OCI-LY7 (cell line): ENCODE measurements around the gene OR8B12. TPM values are rescaled to one million over a fixed set of nuclear protein-coding genes. Genes with fewer than 3 reads are reported as not detected.

ENCODE experiments used
- BruUV-seq: library from RNA; stranded (reverse); fragments of 400-500 nt; replicated peaks from 2 replicates; lab custom pipeline; 2021; lab: Mats Ljungman, UMichigan
- CTCF ChIA-PET: fragments of 300-600 bp; sonication (Branson Sonifier 250); formaldehyde crosslinking; loops from one replicate; lab custom pipeline; 2022; ENCODE audit warnings: antibody characterized with exemption; ENCODE audit not compliant: unreplicated experiment; lab: Charles Lee
- POLR2A ChIA-PET: fragments of 300-600 bp; sonication (Branson Sonifier 250); formaldehyde crosslinking; loops from one replicate; lab custom pipeline; 2022; ENCODE audit warnings: antibody characterized with exemption; lab: Charles Lee
- DNase-seq: peaks from one replicate; pipeline ENCODE4 v3.0.0-alpha.2; 2015; ENCODE audit warnings: low spot score
- H2AFZ ChIP-seq: fragments of 200-600 bp; sonication (generic), shearing (Covaris generic); 2 replicates; pipeline ENCODE4 v1.6.1; 2014; ENCODE audit warnings: mild to moderate bottlenecking, antibody characterized with exemption, low read length, moderate library complexity
- H3K27ac ChIP-seq: fragments of 200-600 bp; sonication (generic); 2 replicates; pipeline ENCODE4 v1.5.1; 2014; ENCODE audit warnings: mixed run types, low read depth, mild to moderate bottlenecking, moderate library complexity, low read length, inconsistent platforms; ENCODE audit not compliant: poor library complexity, severe bottlenecking
- H3K36me3 ChIP-seq: fragments of 200-600 bp; sonication (generic); 2 replicates; pipeline ENCODE4 v1.6.1; 2014; ENCODE audit warnings: mild to moderate bottlenecking, antibody characterized with exemption, low read length, moderate library complexity, mixed read lengths; ENCODE audit not compliant: insufficient read depth
- H3K4me1 ChIP-seq: fragments of 200-600 bp; sonication (generic); 2 replicates; pipeline ENCODE4 v1.5.1; 2014; ENCODE audit warnings: mild to moderate bottlenecking, low read length; ENCODE audit not compliant: insufficient read depth, poor library complexity, severe bottlenecking
- H3K4me2 ChIP-seq: fragments of 200-600 bp; sonication (generic); 2 replicates; pipeline ENCODE4 v1.6.1; 2014; ENCODE audit warnings: mild to moderate bottlenecking, low read length
- H3K4me3 ChIP-seq: fragments of 200-600 bp; sonication (generic); 2 replicates; pipeline ENCODE4 v1.5.1; 2014; ENCODE audit warnings: mild to moderate bottlenecking, low read depth, low read length; ENCODE audit not compliant: poor library complexity, severe bottlenecking
- H3K79me2 ChIP-seq: fragments of 200-600 bp; sonication (generic); 2 replicates; pipeline ENCODE4 v1.6.1; 2016; ENCODE audit warnings: low read depth, mild to moderate bottlenecking, low read length, moderate library complexity, mixed read lengths; ENCODE audit not compliant: insufficient read depth
- H3K9me2 ChIP-seq: fragments of 200-600 bp; sonication (generic); 2 replicates; pipeline ENCODE4 v1.6.1; 2016; ENCODE audit warnings: mild to moderate bottlenecking, low read length, mixed read lengths; ENCODE audit not compliant: insufficient read depth
- H3K9me3 ChIP-seq: fragments of 200-600 bp; sonication (generic); 2 replicates; pipeline ENCODE4 v1.6.1; 2014; ENCODE audit warnings: mild to moderate bottlenecking, mixed run types, low read length, mixed read lengths
- H4K20me1 ChIP-seq: fragments of 200-600 bp; sonication (generic); 2 replicates; pipeline ENCODE4 v1.6.1; 2014; ENCODE audit warnings: mild to moderate bottlenecking, antibody characterized with exemption, low read length, moderate library complexity, mixed read lengths; ENCODE audit not compliant: insufficient read depth
- EZH2phosphoT487 ChIP-seq: fragments of 200-600 bp; sonication (generic); IDR thresholded peaks from 2 replicates; pipeline ENCODE4 v1.6.1; 2018; ENCODE audit warnings: low read depth, borderline replicate concordance, mild to moderate bottlenecking, mixed run types, antibody characterized with exemption, low read length, moderate library complexity, mixed read lengths
- intact Hi-C: fragments of 100-400 bp; cut with micrococcal nuclease; formaldehyde crosslinking; loops from one replicate; pipeline ENCODE4 v1.10.0; 2022; ENCODE audit not compliant: unreplicated experiment
- total RNA-seq, 2 experiments: library from RNA; depleted of rRNA in 1 of 2; stranded (reverse); fragments of >200 nt in 1 of 2; shearing (Covaris generic) in 1 of 2; gene quantifications; 2 replicates each; pipeline ENCODE4 v1.2.3, GENCODE V29; 2014 to 2022
- TF ChIP-seq, protein P1 (sequence below): fragments of 200-600 bp; sonication (generic); conservative IDR thresholded peaks from 2 replicates; pipeline ENCODE4 v1.5.1; 2014; ENCODE audit warnings: mild to moderate bottlenecking, antibody characterized with exemption, low read length, moderate library complexity, mixed read lengths

Gene OR8B12
- total RNA-seq, 2 experiments from 2014 or later, result not detected

DNA sequence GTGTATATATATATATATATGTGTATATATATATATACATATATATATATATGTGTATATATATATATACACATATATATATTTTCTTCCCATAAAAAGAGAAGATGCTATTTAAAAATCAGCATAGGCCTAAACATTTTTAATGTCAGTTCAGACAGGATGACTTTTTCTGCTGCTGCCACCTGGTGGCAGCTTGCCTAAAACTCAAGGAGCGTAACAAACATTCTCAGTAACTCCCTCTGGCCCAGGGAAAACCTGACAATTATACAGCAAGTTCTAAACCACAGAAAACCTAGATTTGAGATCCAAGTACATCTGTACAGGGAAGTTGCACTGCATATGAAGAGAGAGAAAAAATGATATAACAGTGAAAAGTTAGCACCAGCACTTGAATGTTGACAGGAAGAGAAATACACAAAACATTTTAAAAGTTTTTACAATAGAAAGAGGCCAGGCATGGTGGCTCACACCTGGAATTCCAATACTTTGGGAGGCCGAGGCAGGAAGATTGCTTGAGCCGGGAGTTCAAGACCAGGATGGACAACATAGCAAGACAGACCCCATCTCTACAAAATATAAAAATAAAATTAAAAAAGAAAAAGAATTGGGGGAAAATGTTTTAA is 42.9 kb upstream of the OR8B12 start:
- no peak for TF ChIP-seq EZH2phosphoT487
- TF ChIP-seq, protein P1, sequence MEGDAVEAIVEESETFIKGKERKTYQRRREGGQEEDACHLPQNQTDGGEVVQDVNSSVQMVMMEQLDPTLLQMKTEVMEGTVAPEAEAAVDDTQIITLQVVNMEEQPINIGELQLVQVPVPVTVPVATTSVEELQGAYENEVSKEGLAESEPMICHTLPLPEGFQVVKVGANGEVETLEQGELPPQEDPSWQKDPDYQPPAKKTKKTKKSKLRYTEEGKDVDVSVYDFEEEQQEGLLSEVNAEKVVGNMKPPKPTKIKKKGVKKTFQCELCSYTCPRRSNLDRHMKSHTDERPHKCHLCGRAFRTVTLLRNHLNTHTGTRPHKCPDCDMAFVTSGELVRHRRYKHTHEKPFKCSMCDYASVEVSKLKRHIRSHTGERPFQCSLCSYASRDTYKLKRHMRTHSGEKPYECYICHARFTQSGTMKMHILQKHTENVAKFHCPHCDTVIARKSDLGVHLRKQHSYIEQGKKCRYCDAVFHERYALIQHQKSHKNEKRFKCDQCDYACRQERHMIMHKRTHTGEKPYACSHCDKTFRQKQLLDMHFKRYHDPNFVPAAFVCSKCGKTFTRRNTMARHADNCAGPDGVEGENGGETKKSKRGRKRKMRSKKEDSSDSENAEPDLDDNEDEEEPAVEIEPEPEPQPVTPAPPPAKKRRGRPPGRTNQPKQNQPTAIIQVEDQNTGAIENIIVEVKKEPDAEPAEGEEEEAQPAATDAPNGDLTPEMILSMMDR, result peak; percentile 82
- Histone ChIP-seq H3K9me2 (no peaks in the 10 kb centered on the region), H3K4me3 (no peak overlapping the region), H2AFZ (no peak overlapping the region), H3K4me1 (no peaks in the 10 kb centered on the region), H3K27ac (no peak overlapping the region), H4K20me1 (no peaks in the 10 kb centered on the region), H3K79me2 (no peaks in the 10 kb centered on the region), H3K4me2 (no peak overlapping the region), H3K9me3 (no peaks in the 10 kb centered on the region), H3K36me3 (no peaks in the 10 kb centered on the region)
- POLR2A ChIA-PET, result interaction anchor here (0.5 kb wide), 1 partner anchor 30 kb away, joined by 3 read pairs; no protein-coding TSS in a partner anchor
- intact Hi-C loops, result loop anchor here (1.0 to 5.0 kb wide), 2 partner anchors 171 to 514 kb away; no protein-coding TSS in a partner anchor
- DNase-seq, result peak; percentile 56
- no TSS peak for BruUV-seq
- CTCF ChIA-PET, result no interaction called here

DNA sequence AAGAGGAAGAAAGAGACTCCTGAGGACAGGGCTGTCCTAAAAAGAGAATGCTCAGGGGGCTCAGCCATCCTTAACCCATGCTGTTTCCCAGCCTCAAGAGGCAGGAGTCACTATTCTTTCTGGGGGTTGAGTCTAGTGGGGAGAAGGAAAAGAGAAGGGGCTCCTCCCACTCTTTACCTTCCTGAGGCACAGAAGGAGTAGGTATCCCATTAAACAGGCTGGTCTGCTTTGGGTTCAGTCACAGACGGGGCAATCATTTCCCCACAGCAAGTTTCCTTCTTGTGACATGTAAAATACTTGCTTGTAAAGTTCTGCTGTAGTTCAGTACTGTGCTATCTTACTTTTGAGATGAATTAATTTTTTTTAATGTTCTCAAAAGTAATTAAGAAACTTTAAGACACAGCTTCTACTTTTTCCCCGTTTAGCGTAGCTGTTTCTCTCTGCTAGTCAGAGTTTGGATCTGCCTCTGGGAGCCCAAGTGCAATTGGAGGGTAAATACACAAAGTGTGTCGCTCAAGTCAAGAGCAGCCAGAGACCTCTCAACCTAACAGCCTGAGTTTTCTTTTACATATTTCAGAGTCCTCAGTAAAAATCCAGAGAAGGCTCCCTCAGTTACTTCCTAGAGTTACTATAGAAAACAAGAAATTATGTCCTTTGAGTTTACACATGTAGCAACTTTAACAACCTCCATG is 41.4 kb upstream of the OR8B12 start:
- H3K4me2 ChIP-seq, result no peak overlapping the region
- no peaks in the 10 kb centered on the region for H3K36me3 ChIP-seq
- no TSS peak for BruUV-seq
- no peak overlapping the region for H3K27ac ChIP-seq
- no peaks in the 10 kb centered on the region for H3K79me2 ChIP-seq
- no peaks in the 10 kb centered on the region for H3K4me1 ChIP-seq
- no peaks in the 10 kb centered on the region for H4K20me1 ChIP-seq
- H3K9me2 ChIP-seq, result no peaks in the 10 kb centered on the region
- TF ChIP-seq EZH2phosphoT487, result no peak
- TF ChIP-seq, protein P1, result no peak
- ChIA-PET POLR2A (interaction anchor here (0.7 to 1.5 kb wide), 2 partner anchors 16 to 130 kb away, joined by 3 to 4 read pairs; no protein-coding TSS in a partner anchor), CTCF (interaction anchor here (1.5 kb wide), 1 partner anchor 513 kb away, joined by 5 read pairs; no protein-coding TSS in a partner anchor)
- DNase-seq, result no peak
- no peak overlapping the region for H3K4me3 ChIP-seq
- no peak overlapping the region for H2AFZ ChIP-seq
- intact Hi-C loops, result loop anchor here (5.0 kb wide), 1 partner anchor 513 kb away; no protein-coding TSS in a partner anchor
- H3K9me3 ChIP-seq, result no peaks in the 10 kb centered on the region
